Naive B cell (primary cell): ENCODE results near the gene CASP10. TPM values are rescaled to one million over a fixed set of nuclear protein-coding genes. Genes with fewer than 3 reads are reported as not detected.

ENCODE experiments used
- ATAC-seq, 2 donors: fragments of 150-1000 bp; cut with Tn5 transposase; 2 replicates each; pipeline ENCODE4 v1.10.0; 2021; ENCODE audit warnings: low read depth in 2 of 2, mild to moderate bottlenecking in 2 of 2, moderate library complexity in 2 of 2
- DNase-seq: peaks from one replicate; pipeline ENCODE4 v3.0.0; 2022
- H3K27ac Mint-ChIP-seq, 6 donors: one replicate each; pipeline ENCODE4 v1.8.0; 2020 to 2022; ENCODE audit warnings: mild to moderate bottlenecking in 6 of 6, mixed read lengths in 6 of 6, moderate library complexity in 5 of 6, inconsistent platforms in 2 of 6
- H3K27me3 Mint-ChIP-seq, 3 donors: one replicate each; pipeline ENCODE4 v1.8.0; 2021 to 2022; ENCODE audit warnings: mixed read lengths in 3 of 3, mild to moderate bottlenecking in 1 of 3
- H3K36me3 Mint-ChIP-seq, 2 donors: one replicate each; pipeline ENCODE4 v1.8.0; 2020 to 2022; ENCODE audit warnings: mixed read lengths in 2 of 2, inconsistent platforms in 1 of 2, mild to moderate bottlenecking in 1 of 2
- H3K4me1 Mint-ChIP-seq, 3 donors: one replicate each; pipeline ENCODE4 v1.8.0; 2020 to 2022; ENCODE audit warnings: mixed read lengths in 3 of 3, inconsistent platforms in 1 of 3, mild to moderate bottlenecking in 1 of 3, moderate library complexity in 1 of 3
- H3K4me3 Mint-ChIP-seq, 8 donors: one replicate each; pipeline ENCODE4 v1.8.0; 2020 to 2022; ENCODE audit warnings: mild to moderate bottlenecking in 8 of 8, mixed read lengths in 8 of 8, moderate library complexity in 8 of 8, inconsistent platforms in 2 of 8
- H3K9me3 Mint-ChIP-seq, 7 donors: one replicate each; pipeline ENCODE4 v1.8.0; 2020 to 2022; ENCODE audit warnings: mixed read lengths in 7 of 7, mild to moderate bottlenecking in 5 of 7, inconsistent platforms in 2 of 7, moderate library complexity in 1 of 7
- polyA plus RNA-seq, 6 donors: library from polyadenylated mRNA; unstranded; fragments of 300-500 nt; fragmentation: Illumina TruSeq; gene quantifications; one replicate each; pipeline ENCODE4 v1.2.3, GENCODE V29; 2021; ENCODE audit warnings: low read depth in 6 of 6

Gene CASP10
- polyA plus RNA-seq, 6 donors from 2014 or later = 2.7 to 8.1 (median 4.7) TPM

DNA sequence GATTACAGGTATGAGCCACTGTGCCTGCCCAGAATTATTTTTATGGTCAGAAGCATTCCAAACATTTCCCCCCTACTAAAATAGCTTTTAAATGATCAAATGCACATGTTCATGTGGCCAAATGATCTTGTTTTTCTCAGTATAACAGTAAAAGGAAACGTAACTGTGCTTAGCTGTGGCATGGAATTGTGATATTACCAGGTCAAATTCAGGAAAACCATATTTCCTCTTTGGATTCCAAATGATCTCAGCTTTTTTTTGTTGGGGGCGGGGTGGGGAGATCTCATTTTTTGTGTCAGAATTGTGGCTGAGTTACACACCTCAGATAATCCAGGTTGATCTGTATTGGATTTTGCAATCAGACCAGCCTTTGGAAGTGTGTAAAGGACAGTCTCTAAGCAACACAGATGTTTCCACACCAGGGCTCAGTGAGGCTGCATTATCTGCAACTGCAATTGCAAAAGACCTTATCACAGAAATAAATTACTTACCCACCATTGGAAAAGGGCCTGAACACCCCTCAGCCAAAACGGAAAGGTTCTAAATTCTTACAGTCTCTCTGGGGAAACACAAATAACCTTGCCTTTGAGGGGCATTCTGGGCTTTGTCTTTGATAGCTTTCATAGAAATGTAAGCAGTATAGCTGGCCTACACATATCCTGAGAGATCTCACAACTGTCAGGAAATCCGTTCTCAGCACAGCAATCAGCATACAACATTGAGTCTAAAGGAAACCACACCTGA, 8.4 kb downstream of the CASP10 start:
- DNase-seq = no peak
- Mint-ChIP-seq H3K9me3 (peaks cover 0 to 5% (median 0%) of the 10 kb centered on the region in 7 donors), H3K36me3 (peaks cover 5 to 9% of the 10 kb centered on the region in 2 donors), H3K4me3 (peak overlapping the region in 7 of 8 donors; percentile 47 to 79 (median 57)), H3K27me3 (no peaks in the 10 kb centered on the region), H3K4me1 (peaks cover 27 to 66% (median 30%) of the 10 kb centered on the region in 3 donors), H3K27ac (peak overlapping the region; percentile 7 to 84 (median 38))
- ATAC-seq = no peak

DNA sequence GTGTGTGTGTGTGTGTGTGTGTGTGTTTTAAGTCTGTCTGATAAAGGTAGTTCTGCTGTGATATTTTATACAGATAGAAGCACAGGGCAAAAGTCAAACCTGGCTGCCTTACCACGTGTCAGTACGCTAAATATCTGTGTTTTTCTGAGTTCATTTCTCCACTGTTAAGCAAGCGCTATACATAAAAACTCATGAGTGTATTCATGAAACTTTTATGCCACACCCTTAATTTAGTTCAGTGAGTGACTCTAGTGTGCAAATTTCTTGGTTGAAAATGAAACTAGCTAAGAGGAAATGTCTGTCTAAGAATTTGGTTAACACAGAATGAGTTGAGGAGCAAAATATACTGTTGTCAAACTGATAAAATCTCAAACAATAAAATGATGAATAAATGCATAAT, 11.2 kb downstream of the CASP10 start:
- ATAC-seq = peak; percentile 94 to 96
- Mint-ChIP-seq H3K27ac (peak overlapping the region; percentile 35 to 95 (median 72)), H3K4me1 (peaks cover 27 to 61% (median 31%) of the 10 kb centered on the region in 3 donors), H3K27me3 (no peaks in the 10 kb centered on the region), H3K9me3 (peaks cover 0 to 5% (median 0%) of the 10 kb centered on the region in 7 donors), H3K36me3 (peaks cover 5 to 9% of the 10 kb centered on the region in 2 donors), H3K4me3 (peak overlapping the region; percentile 13 to 85 (median 52))
- peak; percentile 73 for DNase-seq

DNA sequence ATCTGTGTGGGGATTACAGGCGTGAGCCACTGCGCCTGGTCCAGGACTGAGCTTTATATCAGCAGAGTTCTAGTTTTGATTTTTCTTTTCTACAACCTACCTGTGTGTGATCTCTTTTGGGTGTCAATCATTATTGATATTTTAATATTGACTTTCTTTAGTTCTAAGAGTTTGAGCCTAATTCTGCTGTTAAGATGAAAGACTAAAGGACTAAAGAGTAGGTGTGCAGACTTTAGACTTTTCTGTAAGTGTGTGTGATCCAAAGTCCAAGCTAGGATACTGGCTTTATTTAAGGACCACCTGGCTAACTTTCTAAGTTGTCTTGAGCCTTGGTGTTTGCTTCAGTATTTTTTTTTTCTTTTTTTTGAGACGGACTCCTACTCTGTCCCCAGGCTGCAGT, 12.4 kb downstream of the CASP10 start:
- peak overlapping the region in 3 of 6 donors; percentile 31 to 56 (median 49) for H3K27ac Mint-ChIP-seq
- no peak for ATAC-seq
- peaks cover 0 to 5% (median 0%) of the 10 kb centered on the region in 7 donors for H3K9me3 Mint-ChIP-seq
- H3K4me3 Mint-ChIP-seq = peak overlapping the region in 3 of 8 donors; percentile 37 to 53 (median 42)
- no peak for DNase-seq
- H3K4me1 Mint-ChIP-seq = peaks cover 30 to 61% (median 31%) of the 10 kb centered on the region in 3 donors
- peaks cover 11 to 16% of the 10 kb centered on the region in 2 donors for H3K36me3 Mint-ChIP-seq
- H3K27me3 Mint-ChIP-seq = no peaks in the 10 kb centered on the region

DNA sequence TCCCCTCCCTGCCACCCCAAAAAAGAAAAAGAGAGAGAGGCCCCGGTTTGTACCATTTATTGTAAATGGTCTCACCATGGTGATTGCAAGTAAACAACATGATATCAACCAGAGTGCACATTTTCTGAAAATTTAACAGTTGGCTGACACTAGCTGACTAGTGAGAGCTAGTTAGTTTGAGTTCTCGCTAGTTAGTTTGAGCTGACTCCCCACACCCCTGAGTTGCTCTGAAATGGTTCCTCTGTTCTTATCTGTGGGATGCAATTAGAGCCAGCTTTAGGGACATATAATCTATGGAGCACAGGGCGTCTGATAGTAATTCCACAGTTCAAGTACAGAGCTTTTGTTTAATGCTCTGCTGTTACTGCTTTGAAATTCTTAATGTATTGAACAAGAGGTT, 13.1 kb downstream of the CASP10 start:
- peak overlapping the region in 1 of 8 donors; percentile 29 for H3K4me3 Mint-ChIP-seq
- no peak for ATAC-seq
- no peaks in the 10 kb centered on the region for H3K27me3 Mint-ChIP-seq
- peaks cover 0 to 5% (median 0%) of the 10 kb centered on the region in 7 donors for H3K9me3 Mint-ChIP-seq
- peaks cover 11 to 17% of the 10 kb centered on the region in 2 donors for H3K36me3 Mint-ChIP-seq
- peak overlapping the region in 2 of 6 donors; percentile 29 to 58 for H3K27ac Mint-ChIP-seq
- peaks cover 30 to 60% (median 30%) of the 10 kb centered on the region in 3 donors for H3K4me1 Mint-ChIP-seq
- DNase-seq = no peak

DNA sequence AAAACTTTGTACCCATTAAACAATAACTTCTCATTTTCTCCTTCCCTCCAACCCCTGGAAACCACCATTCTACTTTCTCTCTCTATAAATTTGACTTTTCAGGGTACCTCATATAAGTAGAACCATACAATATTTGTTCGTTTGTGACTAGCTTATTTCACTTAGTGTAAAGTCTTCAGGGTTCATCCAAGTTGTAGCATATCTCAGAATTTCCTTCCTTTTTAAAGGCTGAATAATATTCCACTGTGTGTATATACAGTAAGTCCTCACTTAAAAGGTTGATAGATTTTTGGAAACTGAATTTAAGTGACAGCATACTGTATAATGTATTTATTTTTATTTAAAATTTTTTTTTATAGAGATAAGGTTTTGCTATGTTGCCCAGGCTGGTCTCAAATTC, 13.9 kb downstream of the CASP10 start:
- ATAC-seq = no peak
- DNase-seq = no peak
- Mint-ChIP-seq H3K9me3 (peaks cover 0 to 5% (median 0%) of the 10 kb centered on the region in 7 donors), H3K27ac (no peak overlapping the region), H3K4me1 (peaks cover 22 to 52% (median 22%) of the 10 kb centered on the region in 3 donors), H3K27me3 (no peaks in the 10 kb centered on the region), H3K4me3 (no peak overlapping the region), H3K36me3 (peaks cover 15 to 24% of the 10 kb centered on the region in 2 donors)

DNA sequence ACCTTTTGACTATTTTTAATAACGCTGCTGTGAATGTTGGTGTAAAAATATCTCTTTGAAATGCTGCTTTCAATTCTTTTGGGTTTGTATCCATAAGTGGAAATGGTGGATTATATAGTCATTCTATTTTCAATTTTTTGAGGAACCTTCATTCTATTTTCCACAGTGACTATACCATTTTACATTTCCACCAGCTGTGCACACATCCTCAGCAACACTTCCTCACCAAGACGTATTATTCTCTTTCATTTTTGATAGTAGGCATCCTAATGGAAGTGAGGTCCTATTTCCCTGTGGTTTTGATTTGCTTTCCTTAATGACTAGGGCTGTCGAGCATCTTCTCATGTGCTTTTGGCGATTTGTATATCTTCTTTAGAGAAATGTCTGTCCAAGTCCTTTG, 14.8 kb downstream of the CASP10 start:
- no peak overlapping the region for H3K4me3 Mint-ChIP-seq
- H3K27ac Mint-ChIP-seq = no peak overlapping the region
- peaks cover 0 to 5% (median 0%) of the 10 kb centered on the region in 7 donors for H3K9me3 Mint-ChIP-seq
- H3K4me1 Mint-ChIP-seq = peaks cover 17 to 43% (median 17%) of the 10 kb centered on the region in 3 donors
- H3K27me3 Mint-ChIP-seq = no peaks in the 10 kb centered on the region
- peaks cover 15 to 24% of the 10 kb centered on the region in 2 donors for H3K36me3 Mint-ChIP-seq
- ATAC-seq = no peak
- no peak for DNase-seq

DNA sequence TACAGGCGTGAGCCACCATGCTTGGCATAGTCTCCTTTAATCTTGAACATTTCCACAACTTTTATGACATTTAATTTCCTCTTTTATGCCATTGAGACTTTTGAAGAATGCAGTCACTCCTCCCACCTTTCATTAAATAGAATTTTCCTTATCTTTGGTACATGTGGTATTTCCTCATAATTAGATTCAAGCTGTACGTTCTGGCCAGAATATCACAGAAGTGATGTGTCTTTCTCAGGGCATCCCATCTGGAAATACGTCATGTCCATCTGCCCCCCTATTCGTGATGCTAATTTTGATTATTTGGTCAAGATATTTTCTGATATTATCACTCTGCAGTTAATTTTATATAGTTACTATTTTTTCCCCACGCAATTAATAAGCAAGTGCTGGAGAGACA, 16.9 kb downstream of the CASP10 start:
- peaks cover 10 to 24% of the 10 kb centered on the region in 2 donors for H3K36me3 Mint-ChIP-seq

DNA sequence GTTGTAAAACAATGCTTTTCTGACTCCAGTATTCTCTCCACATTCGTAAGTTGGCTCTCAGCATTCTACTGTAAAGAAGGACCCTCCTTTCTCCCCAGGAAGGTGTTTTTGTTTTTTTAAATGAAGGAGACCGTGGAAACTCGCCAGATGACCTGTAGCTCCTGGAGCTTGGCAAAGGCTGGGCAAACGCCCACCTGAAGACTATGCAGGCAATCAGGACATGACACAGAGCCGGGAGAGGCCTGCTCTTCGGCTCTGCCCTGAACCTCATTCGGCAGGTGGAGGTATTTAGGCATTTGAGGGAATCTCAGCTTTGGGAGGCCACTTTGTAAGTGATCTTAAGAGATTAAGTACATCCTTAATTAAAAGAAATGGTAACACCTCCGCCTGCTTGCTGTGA, 17.4 kb downstream of the CASP10 start:
- Mint-ChIP-seq H3K27ac (no peak overlapping the region), H3K4me1 (peaks cover 5 to 26% (median 9%) of the 10 kb centered on the region in 3 donors), H3K27me3 (no peaks in the 10 kb centered on the region), H3K36me3 (peaks cover 10 to 24% of the 10 kb centered on the region in 2 donors), H3K4me3 (peak overlapping the region in 1 of 8 donors; percentile 12), H3K9me3 (no peaks in the 10 kb centered on the region)
- ATAC-seq (no peak), DNase-seq (no peak)

More for the DNA sequence above, 16.9 kb downstream of the CASP10 start:
- H3K27me3 Mint-ChIP-seq = no peaks in the 10 kb centered on the region
- no peak overlapping the region for H3K4me3 Mint-ChIP-seq
- H3K4me1 Mint-ChIP-seq = peaks cover 5 to 27% (median 9%) of the 10 kb centered on the region in 3 donors
- peak overlapping the region in 1 of 6 donors; percentile 31 for H3K27ac Mint-ChIP-seq
- ATAC-seq = no peak
- H3K9me3 Mint-ChIP-seq = no peaks in the 10 kb centered on the region
- DNase-seq = no peak

DNA sequence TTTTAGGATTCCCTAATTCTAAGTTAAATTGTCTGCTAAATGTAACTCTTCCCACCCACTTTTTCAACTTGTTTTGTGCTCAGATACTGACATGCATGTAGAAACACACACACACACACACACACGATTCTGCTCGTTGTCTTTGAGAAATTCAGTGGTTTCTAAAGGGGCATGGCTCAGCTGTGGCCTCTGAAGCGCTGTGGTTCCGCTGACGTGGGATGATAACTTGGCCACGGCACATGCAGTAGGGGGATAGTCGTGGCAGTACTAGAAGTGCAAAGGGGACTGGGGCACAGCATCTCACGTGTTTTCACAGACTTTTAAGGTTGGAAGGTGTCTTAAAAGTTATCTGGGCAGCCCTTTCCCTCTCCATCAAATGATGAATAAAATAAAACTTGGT, 18.4 kb downstream of the CASP10 start:
- Mint-ChIP-seq H3K4me1 (peaks cover 5 to 20% (median 9%) of the 10 kb centered on the region in 3 donors), H3K36me3 (peaks cover 10 to 23% of the 10 kb centered on the region in 2 donors), H3K4me3 (no peak overlapping the region), H3K9me3 (no peaks in the 10 kb centered on the region), H3K27me3 (no peaks in the 10 kb centered on the region), H3K27ac (no peak overlapping the region)
- DNase-seq = no peak
- ATAC-seq = no peak

DNA sequence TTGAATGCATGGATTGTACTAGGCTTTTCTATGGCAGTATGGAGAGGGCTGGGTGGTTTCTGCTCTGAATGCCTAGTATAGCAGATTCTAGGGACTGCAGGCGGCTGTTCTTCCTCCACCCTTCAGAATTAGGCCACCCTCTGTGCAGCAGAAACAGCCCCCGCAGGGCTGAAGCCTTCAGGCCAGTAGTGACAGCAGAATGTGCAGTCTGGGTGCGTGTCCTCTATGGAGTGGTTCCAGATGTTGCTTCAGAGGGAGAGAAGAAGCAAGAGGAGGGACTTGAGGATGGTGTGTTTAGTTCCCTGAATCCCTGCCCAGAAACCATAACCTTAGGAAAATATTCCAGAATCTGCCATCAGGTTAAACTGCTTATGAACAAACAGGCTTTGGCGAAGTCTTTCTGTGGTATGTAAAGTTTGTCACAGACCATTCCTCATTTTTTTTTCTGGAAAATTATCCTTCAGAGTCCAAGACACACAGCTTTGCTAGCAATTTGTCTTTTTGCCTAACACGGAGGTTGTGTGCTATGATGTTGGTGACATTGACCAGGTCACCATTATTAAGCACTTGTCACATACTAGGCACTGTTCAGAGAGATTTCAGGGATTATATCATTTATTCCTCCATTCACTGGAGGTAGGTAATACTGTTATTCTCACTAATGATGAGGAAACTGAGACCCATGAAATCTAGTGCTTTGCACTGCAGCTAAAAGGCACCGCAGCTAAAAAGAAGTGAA, 21.1 kb downstream of the CASP10 start:
- Mint-ChIP-seq H3K4me1 (peaks cover 16 to 28% (median 17%) of the 10 kb centered on the region in 3 donors), H3K4me3 (no peak overlapping the region), H3K27me3 (no peaks in the 10 kb centered on the region), H3K9me3 (no peaks in the 10 kb centered on the region), H3K27ac (no peak overlapping the region), H3K36me3 (peaks cover 10 to 16% of the 10 kb centered on the region in 2 donors)
- DNase-seq = no peak
- no peak for ATAC-seq

DNA sequence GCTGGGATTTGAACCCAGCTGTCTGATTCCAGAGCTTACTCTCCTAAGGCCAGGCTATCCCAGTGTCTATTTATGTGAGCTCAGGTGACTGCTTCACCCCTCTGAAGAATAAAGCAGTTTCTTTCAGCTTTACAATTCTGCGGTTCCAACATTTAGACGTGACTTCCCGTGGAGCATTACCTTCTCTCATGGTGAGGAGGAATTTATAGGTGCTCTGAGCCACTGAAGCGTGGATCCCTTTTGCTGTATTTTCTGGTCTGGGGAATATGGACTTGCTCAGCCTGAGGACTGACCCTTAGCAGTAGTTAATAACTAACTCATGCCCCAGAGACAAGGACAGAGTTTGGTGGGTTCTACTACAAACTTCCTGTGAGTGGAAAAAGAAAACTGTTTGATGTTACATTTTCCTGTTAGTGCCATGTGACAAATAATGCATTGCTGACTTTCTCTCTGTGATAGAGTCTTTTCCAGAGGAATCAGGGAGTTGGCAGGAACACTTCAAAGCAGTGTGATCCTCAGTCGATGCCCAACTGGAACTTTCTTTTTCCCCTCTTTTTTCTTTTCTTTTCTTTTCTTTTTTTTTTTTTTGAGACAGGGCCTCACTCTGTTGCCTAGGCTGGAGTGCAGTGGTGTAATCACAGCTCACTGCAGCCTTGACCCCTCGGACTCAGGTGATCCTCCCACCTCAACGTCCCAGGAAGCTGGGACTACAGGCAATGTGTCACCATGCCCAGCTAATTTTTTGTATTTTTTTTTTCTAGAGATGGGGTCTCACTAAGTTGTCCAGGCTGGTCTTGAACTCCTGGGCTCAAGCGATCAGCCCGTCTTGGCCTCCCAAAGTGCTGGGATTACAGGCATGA, 21.9 kb downstream of the CASP10 start:
- DNase-seq = no peak
- no peak overlapping the region for H3K4me3 Mint-ChIP-seq
- peaks cover 8 to 12% of the 10 kb centered on the region in 2 donors for H3K36me3 Mint-ChIP-seq
- peaks cover 0 to 2% (median 0%) of the 10 kb centered on the region in 7 donors for H3K9me3 Mint-ChIP-seq
- no peaks in the 10 kb centered on the region for H3K27me3 Mint-ChIP-seq
- peak overlapping the region in 1 of 6 donors; percentile 10 for H3K27ac Mint-ChIP-seq
- no peak for ATAC-seq
- H3K4me1 Mint-ChIP-seq = peaks cover 21 to 36% (median 24%) of the 10 kb centered on the region in 3 donors

DNA sequence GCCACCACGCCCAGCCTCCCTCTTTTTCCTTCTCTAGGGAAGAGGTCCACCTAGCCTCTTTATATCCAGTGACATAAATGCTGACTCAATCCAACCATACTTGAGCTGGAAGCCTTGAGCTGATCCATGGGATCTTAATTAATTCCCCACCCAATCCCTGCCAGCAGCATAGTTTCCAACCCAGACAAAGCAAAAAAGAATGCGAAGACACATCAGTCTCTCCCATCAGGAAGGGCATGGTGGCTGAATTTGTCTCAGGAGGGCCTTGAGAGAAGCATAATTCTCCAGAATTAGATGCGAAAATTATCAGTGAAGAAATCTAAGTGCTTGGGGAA, 22.5 kb downstream of the CASP10 start:
- Mint-ChIP-seq H3K27ac (peak overlapping the region in 1 of 6 donors; percentile 24), H3K9me3 (peaks cover 0 to 2% (median 0%) of the 10 kb centered on the region in 7 donors), H3K4me3 (no peak overlapping the region), H3K4me1 (peaks cover 26 to 42% (median 30%) of the 10 kb centered on the region in 3 donors), H3K27me3 (no peaks in the 10 kb centered on the region), H3K36me3 (peaks cover 4 to 7% of the 10 kb centered on the region in 2 donors)
- no peak for DNase-seq
- no peak for ATAC-seq
